ENCODE results near the gene SMPD3. TPM values are rescaled to one million over a fixed set of nuclear protein-coding genes. Genes with fewer than 3 reads are reported as not detected.

The SMPD3 gene
- total and polyA plus RNA-seq, 2 of the 4 experiments (the other 2 are of a cell fraction), result not detected

GRCh38 chr16:68414581-68414980, 33.7 kb downstream of the SMPD3 start:
- in situ Hi-C loops (cut with MboI; ENCODE audit: low sequenced_read_pairs), result no loop called here

More at GRCh38 chr16:68414581-68414980, 33.7 kb downstream of the SMPD3 start:
- ATAC-seq (ENCODE audit: low read depth) (no peak), DNase-seq (no peak)
- Histone ChIP-seq H4K5ac (ENCODE audit: low read depth, low read length) (no peak overlapping the region), H3K4me1 (ENCODE audit: control insufficient read depth, insufficient read depth, low read length) (no peaks in the 10 kb centered on the region), H3K4ac (ENCODE audit: low read depth, low read length) (no peak overlapping the region), H3K9me3 (ENCODE audit: control insufficient read depth, insufficient read depth, low read length) (no peaks in the 10 kb centered on the region), H3K23ac (ENCODE audit: low read depth, low read length) (no peak overlapping the region), H4K20me1 (ENCODE audit: insufficient read depth, low read length) (no peaks in the 10 kb centered on the region), H2BK20ac (ENCODE audit: low read depth, low read length) (no peak overlapping the region), H2BK5ac (ENCODE audit: low read depth, low read length, poor library complexity, severe bottlenecking) (no peak overlapping the region), H4K91ac (ENCODE audit: insufficient read depth, low read depth, low read length) (no peak overlapping the region), H3K27ac (ENCODE audit: insufficient read depth, low read length) (no peak overlapping the region), H3K18ac (ENCODE audit: low read depth, low read length) (no peak overlapping the region), H2AK9ac (replicated peaks; ENCODE audit: low read depth, low read length, poor library complexity) (no peak overlapping the region), H3K56ac (ENCODE audit: extremely low read depth, insufficient read depth, low read length) (no peak overlapping the region), H4K8ac (ENCODE audit: low read depth in 2 of 2, low read length in 2 of 2) (no peak overlapping the region), H2AK5ac (ENCODE audit: low read depth, low read length) (no peak overlapping the region), H3K27me3 (ENCODE audit: control insufficient read depth, insufficient read depth, low read length) (peaks cover 60% of the 10 kb centered on the region), H3K4me2 (ENCODE audit: low read depth, low read length) (no peak overlapping the region), H3K36me3 (ENCODE audit: control insufficient read depth, insufficient read depth, low read length) (no peaks in the 10 kb centered on the region), H3K9me1 (ENCODE audit: insufficient read depth, low read length) (no peaks in the 10 kb centered on the region; the same call in 1 of the 2 replicates), H3K79me1 (ENCODE audit: low read depth in 1 of 2, low read length in 2 of 2) (no peaks in the 10 kb centered on the region), H3K4me3 (ENCODE audit: insufficient read depth, low read depth, low read length) (no peak overlapping the region), H2BK120ac (ENCODE audit: low read depth, low read length) (no peak overlapping the region), H2AFZ (replicated peaks; ENCODE audit: low read length, poor library complexity) (no peak overlapping the region), H2BK15ac (ENCODE audit: low read depth, low read length) (no peak overlapping the region), H3K14ac (replicated peaks; ENCODE audit: low read depth, low read length) (no peak overlapping the region), H3K9ac (ENCODE audit: low read depth, low read length) (no peak overlapping the region)
- no TSS peak for BruUV-seq (replicated peaks)
- intact Hi-C loops (cut with micrococcal nuclease) (no loop called here), dilution Hi-C loops (cut with HindIII; ENCODE audit: low sequenced_read_pairs, unreplicated experiment) (no loop called here)
- CTCF ChIA-PET, result no interaction called here
- TF ChIP-seq MAZ (IDR thresholded peaks at IDR 0.05; ENCODE audit: borderline replicate concordance, low read depth, low read length), result no peak
- TF ChIP-seq FOS (IDR thresholded peaks at IDR 0.05; ENCODE audit: low read depth, low read length), result no peak
- TF ChIP-seq MXI1 (IDR thresholded peaks at IDR 0.05; ENCODE audit: borderline replicate concordance, low read depth, low read length), result no peak
- TF ChIP-seq RAD21 (IDR thresholded peaks at IDR 0.05; ENCODE audit: low read length), result no peak
- no peak for TF ChIP-seq CHD1 (IDR thresholded peaks at IDR 0.05; ENCODE audit: low read depth, low read length)
- TF ChIP-seq CEBPB (IDR thresholded peaks at IDR 0.05; ENCODE audit: low read depth, low read length), result no peak
- no peak for TF ChIP-seq RFX5 (IDR thresholded peaks at IDR 0.05; ENCODE audit: low read depth, low read length)
- TF ChIP-seq SMC3 (IDR thresholded peaks at IDR 0.05; ENCODE audit: low read depth, low read length), result no peak
- no peak for TF ChIP-seq BHLHE40 (IDR thresholded peaks at IDR 0.05; ENCODE audit: low read depth, low read length)
- TF ChIP-seq POLR2A (IDR thresholded peaks at IDR 0.05; ENCODE audit: low read depth, low read length), result no peak
- no peak for TF ChIP-seq NFE2L2 (IDR thresholded peaks at IDR 0.05; ENCODE audit: low read depth, low read length)
- no peak for TF ChIP-seq MAFK (IDR thresholded peaks at IDR 0.05; ENCODE audit: low read depth, low read length)
- TF ChIP-seq ELK1 (IDR thresholded peaks at IDR 0.05; ENCODE audit: borderline replicate concordance, low read depth, low read length), result no peak
- no peak for TF ChIP-seq CTCF (conservative IDR thresholded peaks at IDR 0.05; ENCODE audit: low read depth, low read length)
- TF ChIP-seq RCOR1 (IDR thresholded peaks at IDR 0.05; ENCODE audit: insufficient replicate concordance, low read length), result no peak
- no peak for TF ChIP-seq USF2 (IDR thresholded peaks at IDR 0.05; ENCODE audit: low read depth, low read length)
- POLR2A ChIA-PET (ENCODE audit: unreplicated experiment), result no interaction called here
- whole genome bisulfite sequencing, 2 experiments (ENCODE audit: extremely low coverage in 2 of 2, insufficient read length in 1 of 2), result 0% methylated on average over 1 of the region's 2 CpGs; no CpG with 5 or more reads in 1 of the 2 experiments

All from IMR-90 (cell line).